GM12892 (cell line): ENCODE results near the gene WLS.

Experiments
- POLR2A ChIP-seq: IDR thresholded peaks from 2 replicates; pipeline ENCODE4 v1.6.1; 2011; ENCODE audit warnings: low read depth, low read length, control low read depth
- POLR2AphosphoS5 ChIP-seq: IDR thresholded peaks from 2 replicates; pipeline ENCODE4 v1.6.1; 2011; ENCODE audit warnings: low read depth, low read length, control low read depth

- no peak for TF ChIP-seq POLR2A
- no peak for TF ChIP-seq POLR2AphosphoS5
These were observed 4.7 kb downstream of the WLS start for GRCh38 chr1:68227598-68227997.
